Measurements from ENCODE around the gene PNPLA5. TPM values are rescaled to one million over a fixed set of nuclear protein-coding genes. Genes with fewer than 3 reads are reported as not detected.
"Not testable (repeated sequence)": the region's sequence is repeated elsewhere in the genome, so short reads cannot be mapped to it uniquely, and the experiment has no call there.

PNPLA5 gene
- total RNA-seq, 2 donors from 2014 or later, result not detected

GRCh38 chr22:43910178-43910695 lies 18.4 kb upstream of the PNPLA5 start:
- Mint-ChIP-seq H3K36me3 (no peaks in the 10 kb centered on the region), H3K27ac (no peak overlapping the region), H3K9me3 (no peaks in the 10 kb centered on the region)
- DNase-seq (ENCODE audit: low spot score in 2 of 2), result no peak
- ATAC-seq, result no peak

- Mint-ChIP-seq H3K27ac (no peak overlapping the region), H3K36me3 (no peaks in the 10 kb centered on the region), H3K9me3 (no peaks in the 10 kb centered on the region)
- no peak for DNase-seq (ENCODE audit: low spot score in 2 of 2)
- no peak for ATAC-seq
These were observed 17.9 kb upstream of the PNPLA5 start for GRCh38 chr22:43909708-43910107.

GRCh38 chr22:43905681-43906080 lies 13.9 kb upstream of the PNPLA5 start:
- no peak for DNase-seq (ENCODE audit: low spot score in 2 of 2)
- Mint-ChIP-seq H3K27ac (no peak overlapping the region), H3K9me3 (no peaks in the 10 kb centered on the region), H3K36me3 (no peaks in the 10 kb centered on the region)
- no peak for ATAC-seq

GRCh38 chr22:43904412-43904811 lies 12.6 kb upstream of the PNPLA5 start:
- peak in 1 of 2 donors; percentile 28 for DNase-seq (ENCODE audit: low spot score in 2 of 2)
- H3K27ac Mint-ChIP-seq, H3K9me3 Mint-ChIP-seq, H3K36me3 Mint-ChIP-seq, ATAC-seq: not testable (repeated sequence)

- DNase-seq (ENCODE audit: low spot score in 2 of 2); H3K36me3 Mint-ChIP-seq; H3K9me3 Mint-ChIP-seq; ATAC-seq: not testable (repeated sequence)
- peak overlapping the region in 1 of 2 donors; percentile 48 for H3K27ac Mint-ChIP-seq
These were observed 11.2 kb upstream of the PNPLA5 start for GRCh38 chr22:43903033-43903432.

DNA sequence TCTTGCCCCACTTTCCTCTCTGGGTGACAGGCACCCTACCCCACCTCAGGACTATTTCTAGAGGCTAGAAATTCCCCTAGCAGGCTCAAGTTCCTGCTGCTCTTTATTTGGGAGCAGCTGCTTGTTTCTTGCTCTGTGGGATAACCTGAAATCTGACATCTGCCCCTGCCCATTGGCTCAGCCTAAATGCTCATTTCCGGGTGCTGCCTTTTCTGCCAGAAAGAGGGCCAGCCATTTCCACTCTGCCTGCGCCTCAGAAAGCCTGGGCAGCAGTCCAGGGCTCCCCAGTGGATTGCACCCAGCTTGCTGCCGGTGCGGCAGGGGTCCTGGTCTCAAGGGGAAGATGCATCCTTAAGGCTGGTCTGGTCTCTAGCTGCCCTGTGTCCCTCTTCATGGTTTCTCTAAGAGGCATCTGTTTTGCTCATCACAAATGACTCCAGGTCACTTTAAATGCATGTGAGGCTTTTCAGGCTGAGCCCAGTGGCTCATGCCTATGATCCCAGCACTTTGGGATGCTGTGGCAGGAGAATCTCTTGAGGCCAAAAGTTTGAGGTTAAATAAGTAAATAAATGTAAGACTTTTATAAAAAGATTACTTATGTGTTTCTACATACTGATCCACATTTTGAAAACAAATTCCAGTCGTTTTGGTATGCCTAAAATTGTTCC lies 10.3 kb upstream of the PNPLA5 start:
- no peaks in the 10 kb centered on the region for H3K36me3 Mint-ChIP-seq
- DNase-seq (ENCODE audit: low spot score in 2 of 2) (no peak), ATAC-seq (no peak)
- H3K27ac Mint-ChIP-seq, result no peak overlapping the region
- no peaks in the 10 kb centered on the region for H3K9me3 Mint-ChIP-seq

GRCh38 chr22:43900206-43900605 lies 8.4 kb upstream of the PNPLA5 start:
- H3K9me3 Mint-ChIP-seq, result no peaks in the 10 kb centered on the region
- ATAC-seq (no peak), DNase-seq (ENCODE audit: low spot score in 2 of 2) (no peak)
- no peaks in the 10 kb centered on the region for H3K36me3 Mint-ChIP-seq
- H3K27ac Mint-ChIP-seq, result peak overlapping the region in 1 of 2 donors; percentile 34

DNA sequence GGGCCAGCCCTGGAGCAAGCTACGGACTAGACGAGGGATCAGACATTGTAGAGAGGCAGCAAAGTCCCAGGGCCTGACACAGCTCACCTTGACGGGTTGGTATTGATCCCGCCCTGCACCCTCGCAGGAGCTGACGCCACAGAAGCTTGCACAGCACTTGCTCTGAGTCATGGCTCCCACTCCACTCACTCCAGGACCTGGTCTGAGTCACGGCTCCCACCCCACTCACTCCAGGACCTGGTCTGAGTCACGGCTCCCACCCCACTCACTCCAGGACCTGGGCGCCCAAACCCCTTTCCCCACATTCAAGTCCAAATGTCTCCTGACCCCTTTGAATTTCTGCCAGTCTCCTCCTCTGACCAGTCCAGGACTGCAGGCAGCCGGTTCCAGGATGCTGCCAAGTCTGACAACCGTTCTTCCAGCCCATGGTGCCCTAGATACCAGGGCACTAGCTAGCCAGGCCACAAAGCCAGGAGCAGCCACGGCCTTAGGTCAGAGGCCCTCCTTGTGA lies 6.0 kb upstream of the PNPLA5 start:
- ATAC-seq, result peak; percentile 80 to 82
- Mint-ChIP-seq H3K9me3 (no peaks in the 10 kb centered on the region), H3K36me3 (no peaks in the 10 kb centered on the region), H3K27ac (no peak overlapping the region)
- DNase-seq (ENCODE audit: low spot score in 2 of 2), result no peak

GRCh38 chr22:43895986-43896645 lies 4.3 kb upstream of the PNPLA5 start:
- no peak overlapping the region for H3K27ac Mint-ChIP-seq
- ATAC-seq (no peak), DNase-seq (ENCODE audit: low spot score in 2 of 2) (no peak)
- no peaks in the 10 kb centered on the region for H3K9me3 Mint-ChIP-seq
- no peaks in the 10 kb centered on the region for H3K36me3 Mint-ChIP-seq

GRCh38 chr22:43894122-43894521 lies 2.3 kb upstream of the PNPLA5 start:
- no peak overlapping the region for H3K27ac Mint-ChIP-seq
- ATAC-seq (no peak), DNase-seq (ENCODE audit: low spot score in 2 of 2) (no peak)
- no peaks in the 10 kb centered on the region for H3K36me3 Mint-ChIP-seq
- H3K9me3 Mint-ChIP-seq, result no peaks in the 10 kb centered on the region

GRCh38 chr22:43893266-43893665 lies 1.5 kb upstream of the PNPLA5 start:
- DNase-seq (ENCODE audit: low spot score in 2 of 2), result no peak
- Mint-ChIP-seq H3K27ac (no peak overlapping the region), H3K9me3 (no peaks in the 10 kb centered on the region), H3K36me3 (no peaks in the 10 kb centered on the region)
- ATAC-seq, result no peak

GRCh38 chr22:43892183-43892894 lies 526 bp upstream of the PNPLA5 start:
- H3K9me3 Mint-ChIP-seq, result no peaks in the 10 kb centered on the region
- H3K36me3 Mint-ChIP-seq, result no peaks in the 10 kb centered on the region
- DNase-seq (ENCODE audit: low spot score in 2 of 2), result no peak
- H3K27ac Mint-ChIP-seq, result no peak overlapping the region
- ATAC-seq, result no peak

- DNase-seq (ENCODE audit: low spot score in 2 of 2), result peak in 1 of 2 donors; percentile 38
- no peak for ATAC-seq
- no peaks in the 10 kb centered on the region for H3K36me3 Mint-ChIP-seq
- no peak overlapping the region for H3K27ac Mint-ChIP-seq
- no peaks in the 10 kb centered on the region for H3K9me3 Mint-ChIP-seq
These were observed 897 bp downstream of the PNPLA5 start for GRCh38 chr22:43890901-43891331.

DNA sequence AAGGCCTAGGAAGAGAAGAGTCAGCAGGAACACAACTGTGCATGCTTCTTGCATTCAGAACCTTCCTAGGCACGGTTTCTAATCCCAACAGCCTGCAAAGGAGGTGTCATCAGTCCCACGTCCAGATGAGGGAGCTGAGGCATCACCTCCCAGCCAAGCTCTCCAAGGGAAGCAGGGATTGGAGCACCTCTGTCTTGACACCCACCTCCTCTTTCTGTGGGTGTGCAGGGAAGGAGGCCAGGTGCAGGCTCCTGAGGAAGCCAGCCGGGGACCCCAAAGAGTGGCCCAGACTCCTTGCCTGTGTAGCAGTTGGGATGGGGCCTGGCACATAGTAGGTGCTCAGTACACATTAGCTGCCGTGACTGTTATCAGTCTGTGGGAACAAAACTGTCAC lies 2.0 kb downstream of the PNPLA5 start:
- H3K36me3 Mint-ChIP-seq, result no peaks in the 10 kb centered on the region
- H3K27ac Mint-ChIP-seq, result no peak overlapping the region
- no peak for ATAC-seq
- no peak for DNase-seq (ENCODE audit: low spot score in 2 of 2)
- no peaks in the 10 kb centered on the region for H3K9me3 Mint-ChIP-seq

GRCh38 chr22:43889201-43889859 lies 2.5 kb downstream of the PNPLA5 start:
- no peak overlapping the region for H3K27ac Mint-ChIP-seq
- peak in 1 of 2 donors; percentile 34 for DNase-seq (ENCODE audit: low spot score in 2 of 2)
- no peaks in the 10 kb centered on the region for H3K36me3 Mint-ChIP-seq
- no peak for ATAC-seq
- H3K9me3 Mint-ChIP-seq, result no peaks in the 10 kb centered on the region

DNA sequence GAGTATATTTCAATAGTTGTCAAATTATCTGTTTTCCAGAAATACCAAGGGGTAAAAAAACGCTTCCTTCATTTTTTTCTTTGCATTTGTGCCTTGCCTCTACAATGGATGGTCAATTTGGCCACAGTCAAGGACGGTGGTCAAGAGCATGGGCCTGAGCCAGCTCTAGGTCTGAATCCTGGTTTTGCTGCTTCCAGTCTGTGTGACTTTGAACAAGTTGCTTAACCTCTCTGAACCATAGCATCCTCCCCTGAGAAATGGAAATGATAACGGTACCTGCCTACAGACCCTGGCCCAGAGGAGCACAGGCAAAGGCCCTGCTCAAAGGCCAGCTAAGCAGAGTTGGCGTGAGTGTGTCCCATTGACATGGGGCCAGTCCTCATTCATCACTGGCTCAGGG lies 3.1 kb downstream of the PNPLA5 start:
- Mint-ChIP-seq H3K9me3 (no peaks in the 10 kb centered on the region), H3K36me3 (no peaks in the 10 kb centered on the region), H3K27ac (no peak overlapping the region)
- ATAC-seq (no peak), DNase-seq (ENCODE audit: low spot score in 2 of 2) (peak in 1 of 2 donors; percentile 7)

GRCh38 chr22:43887391-43887790 lies 4.4 kb downstream of the PNPLA5 start:
- no peak for ATAC-seq
- peak overlapping the region in 1 of 2 donors; percentile 9 for H3K27ac Mint-ChIP-seq
- H3K36me3 Mint-ChIP-seq, result no peaks in the 10 kb centered on the region
- no peaks in the 10 kb centered on the region for H3K9me3 Mint-ChIP-seq
- DNase-seq (ENCODE audit: low spot score in 2 of 2), result peak in 1 of 2 donors; percentile 20

Measured in activated naive CD4-positive, alpha-beta T cell treated with anti-CD3 and anti-CD28 coated beads, Interleukin-2, amount 50 U/mL, for 72 hours (primary cell).